SK-N-SH treated with all-trans-retinoic acid at 6 μM for 48 hours (cell line): ENCODE measurements around the gene CPNE5.

Source experiments
- ARNTL ChIP-seq: fragments of 450-650 bp; formaldehyde crosslinking; IDR thresholded peaks from 2 replicates; pipeline ENCODE4 v1.5.0; 2020; ENCODE audit warnings: low read depth, mild to moderate bottlenecking, moderate library complexity, borderline replicate concordance
- GLIS3 ChIP-seq: fragments of 250-450 bp; sonication (Bioruptor Pico); IDR thresholded peaks from 2 replicates; pipeline ENCODE4 v1.5.0; 2020; ENCODE audit warnings: mild to moderate bottlenecking, moderate library complexity
- TSHZ2 ChIP-seq: fragments of 250-450 bp; sonication (Bioruptor Pico); IDR thresholded peaks from 2 replicates; pipeline ENCODE4 v1.5.0; 2020; ENCODE audit warnings: mild to moderate bottlenecking, moderate library complexity
- ZC3H10 ChIP-seq: fragments of 250-450 bp; sonication (Bioruptor Pico); IDR thresholded peaks from 2 replicates; pipeline ENCODE4 v1.5.1; 2021; ENCODE audit warnings: mild to moderate bottlenecking, moderate library complexity

GRCh38 chr6:36841756-36842155 lies 2.5 kb upstream of the CPNE5 start:
- TF ChIP-seq TSHZ2 (CRISPR knock-in tag) (no peak), GLIS3 (CRISPR knock-in tag) (no peak), ZC3H10 (CRISPR knock-in tag) (no peak), ARNTL (CRISPR knock-in tag) (no peak)
